Measurements from ENCODE around the gene DEDD.

- TF ChIP-seq CTCF (IDR thresholded peaks at IDR 0.05 in 4 of 5, conservative IDR thresholded peaks at IDR 0.05 in 1 of 5) (no peak), POLR2A (IDR thresholded peaks at IDR 0.05) (no peak)
These were observed 18.6 kb downstream of the DEDD start for GRCh38 chr1:161113915-161114314.

Measured in gastrocnemius medialis (tissue), 4 donors.